Spinal cord (tissue), 10 donors: ENCODE data around the gene KIF1B. TPM values are rescaled to one million over a fixed set of nuclear protein-coding genes. Genes with fewer than 3 reads are reported as not detected.
A peak's percentile ranks its signal among the peaks of the same experiment; 100 is the strongest.
"Not testable (repeated sequence)": the region's sequence is repeated elsewhere in the genome, so short reads cannot be mapped to it uniquely, and the experiment has no call there.

ENCODE experiments used
- DNase-seq, 6 donors: peaks; one replicate each; pipeline versions ENCODE4 v3.0.0 to v3.0.0-alpha.2; 2013 to 2015; ENCODE audit warnings: low spot score in 6 of 6, low read depth in 4 of 6
- H3K27ac ChIP-seq: one replicate; pipeline ENCODE4 v1.5.1; 2013; ENCODE audit warnings: low read depth, low read length, control low read depth
- H3K27me3 ChIP-seq: one replicate; pipeline ENCODE4 v1.6.1; 2013; ENCODE audit warnings: low read length; ENCODE audit not compliant: control insufficient read depth, insufficient read depth
- H3K36me3 ChIP-seq: one replicate; pipeline ENCODE4 v1.6.1; 2013; ENCODE audit warnings: low read length; ENCODE audit not compliant: control insufficient read depth, insufficient read depth
- H3K4me1 ChIP-seq: one replicate; pipeline ENCODE4 v1.6.1; 2013; ENCODE audit warnings: low read length; ENCODE audit not compliant: control insufficient read depth, insufficient read depth
- H3K4me3 ChIP-seq: one replicate; pipeline ENCODE4 v1.5.1; 2013; ENCODE audit warnings: low read depth, low read length, control low read depth
- H3K9me3 ChIP-seq: one replicate; pipeline ENCODE4 v1.6.1; 2013; ENCODE audit warnings: low read length; ENCODE audit not compliant: control insufficient read depth, insufficient read depth
- WGBS: methylation state at CpG from one replicate; pipeline ENCODE4 v1.1.5; 2013; ENCODE audit warnings: missing lambda C conversion rate; ENCODE audit not compliant: insufficient coverage; 5-methylcytosine and 5-hydroxymethylcytosine counted together
- polyA plus RNA-seq, 2 donors: library from polyadenylated mRNA; unstranded; fragments of 120-200 nt; gene quantifications; one replicate each; pipeline ENCODE4 v1.2.1, GENCODE V29; 2013; ENCODE audit not compliant: insufficient read length in 2 of 2
- total RNA-seq, 2 donors: library from RNA; depleted of rRNA in 1 of 2; stranded (reverse); fragments of 120-200 nt in 1 of 2; fragments of >200 nt in 1 of 2; gene quantifications; one replicate each; pipeline versions ENCODE4 v1.2.3 to v1.2.4, GENCODE V29; 2013 to 2014
- donor health status: healthy.

Gene KIF1B
- total and polyA plus RNA-seq, 4 donors: 102 to 220 (median 195) TPM

DNA sequence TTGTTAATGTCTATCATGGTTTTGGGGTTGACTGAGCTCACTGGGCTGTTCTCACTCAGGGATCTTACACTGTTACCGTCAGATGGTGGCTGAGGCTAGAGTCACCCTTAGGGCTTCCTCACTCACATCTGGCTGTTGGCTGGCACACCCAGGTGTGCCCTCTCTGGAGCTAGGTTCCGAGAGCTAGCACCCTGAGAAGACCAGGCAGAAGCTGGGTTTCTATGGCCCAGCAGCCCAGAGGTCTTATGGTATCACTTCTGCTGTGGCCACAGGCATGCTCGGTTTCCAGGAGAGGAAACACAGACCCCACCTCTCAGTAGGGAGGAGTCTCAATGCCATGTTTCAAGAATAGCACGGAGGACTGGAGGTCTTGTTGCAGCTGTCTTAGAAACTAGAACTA is 20.7 kb upstream of the KIF1B start:
- Histone ChIP-seq H3K9me3 (no peaks in the 10 kb centered on the region), H3K27ac (no peak overlapping the region), H3K36me3 (no peaks in the 10 kb centered on the region), H3K4me1 (no peaks in the 10 kb centered on the region), H3K27me3 (no peaks in the 10 kb centered on the region), H3K4me3 (no peak overlapping the region)
- no peak for DNase-seq
- 96% methylated on average over 2 of the region's 4 CpGs for WGBS

DNA sequence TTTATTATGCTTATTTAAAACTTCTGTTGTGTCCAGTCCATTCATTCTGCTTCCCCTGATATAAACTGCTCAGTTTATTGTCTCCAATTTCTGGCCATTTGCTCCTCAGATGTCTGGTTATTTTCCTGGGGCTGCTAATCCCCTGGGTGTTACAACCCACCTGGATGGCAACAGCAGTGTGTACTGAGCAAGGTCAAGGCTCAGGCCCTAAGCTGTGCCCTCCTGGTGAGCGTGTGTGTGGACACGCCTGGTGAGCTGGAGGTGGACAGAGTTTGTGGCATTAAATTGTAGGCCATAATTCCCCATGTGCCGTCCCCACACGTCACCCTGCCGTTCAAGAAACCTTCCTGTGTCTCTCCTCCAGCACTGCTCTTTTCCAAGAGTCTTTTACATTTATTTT is 18.1 kb upstream of the KIF1B start:
- H3K27me3 ChIP-seq: no peaks in the 10 kb centered on the region
- WGBS: 83% methylated on average over 2 of the region's 5 CpGs
- H3K4me3 ChIP-seq: no peak overlapping the region
- DNase-seq: no peak
- H3K4me1 ChIP-seq: peaks cover 5% of the 10 kb centered on the region
- H3K9me3 ChIP-seq: no peaks in the 10 kb centered on the region
- H3K27ac ChIP-seq: no peak overlapping the region
- H3K36me3 ChIP-seq: no peaks in the 10 kb centered on the region

DNA sequence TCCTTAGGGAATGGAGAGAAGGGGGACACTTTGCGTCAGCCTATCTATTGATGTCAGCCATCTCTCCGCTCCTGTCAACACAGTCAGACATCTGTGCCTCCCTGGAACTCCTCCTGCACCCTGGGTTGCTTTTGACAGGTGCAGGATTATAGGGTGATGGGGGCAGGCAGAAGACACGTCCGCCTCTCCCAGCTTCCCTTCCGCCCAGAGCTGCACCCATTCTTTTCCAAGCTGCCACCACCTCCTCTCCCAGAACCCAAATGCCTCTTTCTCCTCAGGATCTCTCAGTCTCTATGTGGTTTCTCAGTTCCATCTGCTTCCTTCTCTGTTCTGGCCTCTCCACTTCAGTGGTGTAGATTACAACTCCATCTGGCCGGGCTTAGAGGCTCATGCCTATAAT is 17.1 kb upstream of the KIF1B start:
- WGBS: no CpG with 5 or more reads among the region's 6 CpGs
- no peaks in the 10 kb centered on the region for H3K36me3 ChIP-seq
- H3K4me1 ChIP-seq: peaks cover 5% of the 10 kb centered on the region

DNA sequence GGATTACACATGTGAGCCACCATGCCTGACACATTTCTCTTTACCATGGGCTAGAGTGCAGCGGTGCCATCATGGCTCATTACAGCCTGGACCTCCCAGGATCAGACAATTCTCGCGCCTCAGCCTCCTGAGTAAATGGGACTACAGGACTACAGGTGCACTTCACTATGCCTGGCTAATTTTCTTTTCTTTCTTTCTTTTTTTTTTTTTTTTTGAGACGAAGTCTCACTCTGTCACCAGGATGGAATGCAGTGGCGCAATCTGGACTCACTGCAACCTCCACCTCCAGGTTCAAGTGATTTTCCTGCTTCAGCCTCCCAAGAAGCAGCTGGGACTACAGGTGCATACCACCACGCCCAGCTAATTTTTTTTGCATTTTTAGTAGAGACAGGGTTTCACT is 14.8 kb upstream of the KIF1B start:
- no peak for DNase-seq
- H3K27ac ChIP-seq: no peak overlapping the region
- H3K36me3 ChIP-seq: no peaks in the 10 kb centered on the region
- H3K4me1 ChIP-seq: peaks cover 5% of the 10 kb centered on the region
- no peaks in the 10 kb centered on the region for H3K9me3 ChIP-seq
- H3K27me3 ChIP-seq: no peaks in the 10 kb centered on the region
- H3K4me3 ChIP-seq: no peak overlapping the region
- WGBS: 100% methylated on average over 4 of the region's 6 CpGs

More for the DNA sequence above, 17.1 kb upstream of the KIF1B start:
- no peak overlapping the region for H3K4me3 ChIP-seq
- no peak overlapping the region for H3K27ac ChIP-seq
- no peaks in the 10 kb centered on the region for H3K9me3 ChIP-seq
- H3K27me3 ChIP-seq: no peaks in the 10 kb centered on the region
- no peak for DNase-seq

DNA sequence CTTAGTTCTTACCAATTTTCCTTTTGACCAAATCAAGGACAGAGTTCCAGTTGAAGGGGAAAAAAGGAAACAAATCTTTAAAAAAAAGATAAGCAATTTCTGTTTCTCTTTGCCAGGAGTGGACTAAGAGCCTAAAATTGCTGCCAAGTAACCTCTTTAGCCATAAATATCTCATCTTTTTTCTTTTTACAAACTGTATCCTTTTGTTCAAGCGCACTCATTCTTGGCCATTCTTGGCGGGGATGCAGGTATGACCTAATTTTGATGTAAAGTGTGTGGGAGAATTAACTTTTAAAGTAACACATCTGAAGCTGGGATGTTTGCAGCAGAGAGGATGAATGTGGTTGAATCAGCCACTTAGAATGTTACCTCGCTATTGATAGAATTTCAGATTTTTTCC is 13.4 kb upstream of the KIF1B start:
- H3K4me1 ChIP-seq: peaks cover 5% of the 10 kb centered on the region
- DNase-seq: peak in 2 of 6 donors; percentile 31 to 59
- no peaks in the 10 kb centered on the region for H3K9me3 ChIP-seq
- H3K36me3 ChIP-seq: no peaks in the 10 kb centered on the region
- H3K27ac ChIP-seq: peak overlapping the region; percentile 59
- no peak overlapping the region for H3K4me3 ChIP-seq
- no peaks in the 10 kb centered on the region for H3K27me3 ChIP-seq
- no CpG with 5 or more reads among the region's 3 CpGs for WGBS

DNA sequence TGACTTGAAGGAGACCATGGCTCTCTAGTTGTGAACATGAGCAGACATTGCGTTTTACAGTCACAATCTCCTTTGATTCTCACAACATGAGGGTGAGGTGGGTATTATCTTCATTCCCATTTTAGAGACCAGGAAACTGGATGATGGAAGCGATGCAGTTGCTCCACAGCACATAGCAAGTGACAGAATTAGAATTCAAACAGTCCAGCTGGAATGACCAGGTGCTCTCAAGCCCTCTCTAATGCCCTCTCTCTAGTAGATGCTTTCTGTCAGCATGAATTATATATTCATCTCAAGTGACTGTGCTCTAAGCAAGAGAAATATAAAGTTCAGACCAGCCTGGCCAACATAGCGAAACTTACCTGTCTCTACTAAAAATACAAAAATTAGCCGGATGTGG is 9.8 kb upstream of the KIF1B start:
- Histone ChIP-seq H3K36me3 (no peaks in the 10 kb centered on the region), H3K4me1 (peaks cover 5% of the 10 kb centered on the region), H3K4me3 (no peak overlapping the region), H3K27ac (no peak overlapping the region), H3K9me3 (no peaks in the 10 kb centered on the region), H3K27me3 (no peaks in the 10 kb centered on the region)
- WGBS: 100% methylated on average over 2 of the region's 4 CpGs
- DNase-seq: no peak

DNA sequence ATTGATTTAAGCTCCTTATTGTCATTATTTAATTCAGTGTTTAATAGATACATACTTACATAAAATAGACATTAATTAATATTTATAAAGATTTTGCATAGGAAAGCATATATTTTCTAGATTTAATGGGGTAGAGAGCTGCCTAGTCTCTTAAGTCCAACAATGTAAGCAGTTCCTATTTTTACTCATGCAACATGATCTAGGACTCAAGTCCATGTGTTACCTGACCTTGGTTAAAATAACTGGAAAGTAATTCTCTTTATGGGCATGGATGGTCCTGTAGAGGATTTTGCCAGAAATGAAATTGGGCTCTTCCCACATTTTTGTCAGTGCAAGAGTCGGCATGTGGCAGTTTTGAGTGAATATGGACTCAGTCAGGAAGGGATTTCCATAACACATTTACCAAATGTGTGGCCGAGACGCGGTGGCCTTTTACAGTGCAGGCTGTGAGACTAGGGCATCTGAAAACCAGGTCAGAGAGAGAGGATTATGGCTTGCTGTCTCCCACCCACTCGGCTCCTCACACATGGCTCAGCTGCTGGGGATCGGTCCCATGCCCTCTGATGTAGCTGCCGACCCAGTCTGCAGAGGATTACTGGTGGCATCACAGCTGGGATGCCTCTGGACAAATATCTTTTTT is 6.2 kb upstream of the KIF1B start:
- no peak overlapping the region for H3K27ac ChIP-seq
- no peaks in the 10 kb centered on the region for H3K36me3 ChIP-seq
- no peaks in the 10 kb centered on the region for H3K27me3 ChIP-seq
- no peak for DNase-seq
- no peaks in the 10 kb centered on the region for H3K4me1 ChIP-seq
- WGBS: 68% methylated on average over 5 of the region's 7 CpGs
- H3K4me3 ChIP-seq: no peak overlapping the region
- H3K9me3 ChIP-seq: no peaks in the 10 kb centered on the region

DNA sequence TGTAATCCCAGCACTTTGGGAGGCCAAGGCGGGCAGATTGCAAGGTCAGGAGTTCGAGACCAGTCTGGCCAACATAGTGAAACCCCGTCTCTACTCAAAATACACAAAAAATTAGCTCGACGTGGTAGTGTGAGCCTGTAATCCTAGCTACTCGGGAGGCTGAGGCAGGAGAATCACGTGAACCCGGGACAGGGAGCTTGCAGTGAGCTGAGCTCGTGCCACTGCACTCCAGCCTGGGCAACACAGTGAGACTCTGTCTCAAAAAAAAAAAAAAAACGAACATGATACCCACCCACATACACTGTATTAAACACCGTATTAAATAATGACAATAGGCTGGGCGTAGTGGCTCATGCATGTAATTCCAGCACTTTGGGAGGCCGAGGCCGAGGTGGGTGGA is 5.2 kb upstream of the KIF1B start:
- H3K36me3 ChIP-seq, H3K4me3 ChIP-seq, H3K27me3 ChIP-seq, H3K9me3 ChIP-seq, DNase-seq, H3K4me1 ChIP-seq, H3K27ac ChIP-seq: not testable (repeated sequence)
- 91% methylated on average over 9 of the region's 14 CpGs for WGBS

DNA sequence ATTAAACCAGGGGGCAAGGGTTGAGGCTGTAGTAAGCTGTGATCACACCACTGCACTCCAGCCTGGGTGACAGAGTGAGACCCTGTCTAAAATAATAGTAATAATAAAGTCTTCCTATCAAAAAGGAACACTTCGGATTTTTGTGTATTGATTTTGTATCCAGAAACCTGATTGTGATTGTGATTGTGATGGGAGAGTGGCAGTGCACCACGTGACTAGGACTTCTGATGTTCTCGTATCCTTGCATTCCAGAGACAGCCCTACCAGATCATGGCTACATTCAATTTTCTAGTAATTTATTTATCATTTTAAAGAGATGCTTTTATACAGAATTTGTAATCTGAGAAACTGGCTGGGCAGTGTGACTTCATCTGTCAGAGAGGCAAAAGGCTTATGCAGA is 2.6 kb upstream of the KIF1B start:
- Histone ChIP-seq H3K27me3 (no peaks in the 10 kb centered on the region), H3K36me3 (no peaks in the 10 kb centered on the region), H3K9me3 (no peaks in the 10 kb centered on the region), H3K4me1 (peaks cover 6% of the 10 kb centered on the region), H3K27ac (no peak overlapping the region), H3K4me3 (no peak overlapping the region)
- WGBS: no CpG with 5 or more reads among the region's 3 CpGs
- no peak for DNase-seq

DNA sequence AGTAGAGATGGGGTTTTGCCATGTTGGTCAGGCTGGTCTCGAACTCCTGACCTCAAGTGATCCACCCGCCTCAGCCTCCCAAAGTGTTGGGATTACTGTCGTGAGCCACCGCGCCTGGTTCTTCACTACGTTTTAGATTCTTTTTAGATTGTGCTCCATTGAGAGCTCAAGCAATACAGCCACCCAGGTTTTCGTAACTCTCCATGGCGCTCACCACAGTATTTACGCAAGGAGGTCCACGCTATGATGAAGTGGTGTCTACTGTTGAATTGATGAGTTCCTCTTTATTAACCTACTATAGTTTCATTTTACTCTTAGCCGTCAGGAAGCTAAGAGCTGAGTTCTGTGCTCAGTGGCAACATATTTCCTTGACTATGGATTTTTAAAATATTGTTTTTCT is 1.8 kb upstream of the KIF1B start:
- Histone ChIP-seq H3K4me3 (no peak overlapping the region), H3K27ac (no peak overlapping the region), H3K9me3 (no peaks in the 10 kb centered on the region), H3K36me3 (no peaks in the 10 kb centered on the region), H3K27me3 (no peaks in the 10 kb centered on the region), H3K4me1 (peaks cover 6% of the 10 kb centered on the region)
- no peak for DNase-seq
- 97% methylated on average over 6 of the region's 11 CpGs for WGBS
